GM13977 (cell line): ENCODE data around the gene FOXS1.
"Not testable (repeated sequence)": the region's sequence is repeated elsewhere in the genome, so short reads cannot be mapped to it uniquely, and the experiment has no call there.

Experiments used
- DNase-seq: peaks from one replicate; pipeline ENCODE4 v3.0.0; 2012; ENCODE audit warnings: low spot score
- CTCF ChIP-seq: IDR thresholded peaks from 2 replicates; pipeline ENCODE4 v1.5.1; 2012; ENCODE audit warnings: mild to moderate bottlenecking, control low read depth; ENCODE audit not compliant: insufficient read depth; ENCODE audit errors: extremely low read depth, missing control alignments
- in situ Hi-C: fragments of 300-500 bp; cut with MboI; formaldehyde crosslinking; loops from one replicate; pipeline ENCODE4 v1.12.0; 2022; ENCODE audit warnings: low sequenced_read_pairs, low pct_unique_long_range_greater_than_20kb, mixed read lengths, inconsistent platforms; ENCODE audit not compliant: unreplicated experiment

The FOXS1 gene

GRCh38 chr20:31831211-31831610, 14.2 kb downstream of the FOXS1 start:
- no peak for DNase-seq
- TF ChIP-seq CTCF, result no peak
- in situ Hi-C loops, result loop anchor here (25.0 kb wide), 1 partner anchor 256 kb away; no protein-coding TSS in a partner anchor

- TF ChIP-seq CTCF, result no peak
- in situ Hi-C loops, result loop anchor here (25.0 kb wide), 1 partner anchor 257 kb away; no protein-coding TSS in a partner anchor
- no peak for DNase-seq
Measured at GRCh38 chr20:31830406-31830981, 14.9 kb downstream of the FOXS1 start.

DNA sequence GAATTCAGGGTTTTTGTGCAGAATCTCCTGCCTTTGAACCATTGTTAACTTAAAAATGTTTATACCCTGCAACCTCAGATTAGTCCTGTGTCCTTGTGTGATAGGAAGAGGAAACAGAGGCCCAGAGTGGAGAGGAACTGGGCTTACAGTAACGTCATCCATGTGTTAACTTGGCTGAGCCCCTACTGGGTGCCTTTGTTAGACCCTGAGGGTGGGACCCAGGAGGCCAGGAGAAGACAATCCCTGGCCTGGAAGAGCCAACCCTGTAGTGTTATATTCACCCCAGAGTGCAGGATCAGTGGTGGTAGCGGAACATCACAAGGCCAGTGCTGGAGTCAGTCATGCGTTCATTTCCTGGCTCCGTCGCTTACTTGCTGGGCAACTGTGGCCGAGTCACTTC, 15.7 kb downstream of the FOXS1 start:
- DNase-seq, result no peak
- TF ChIP-seq CTCF, result no peak
- in situ Hi-C loops, result loop anchor here (25.0 kb wide), 1 partner anchor 258 kb away; no protein-coding TSS in a partner anchor

GRCh38 chr20:31828016-31828415, 17.4 kb downstream of the FOXS1 start:
- in situ Hi-C loops, result loop anchor here (25.0 kb wide), 1 partner anchor 259 kb away; no protein-coding TSS in a partner anchor
- DNase-seq, result not testable (repeated sequence)

GRCh38 chr20:31827059-31827458, 18.3 kb downstream of the FOXS1 start:
- no peak for TF ChIP-seq CTCF
- in situ Hi-C loops, result loop anchor here (25.0 kb wide), 1 partner anchor 260 kb away; no protein-coding TSS in a partner anchor
- DNase-seq, result no peak

- DNase-seq, result no peak
- TF ChIP-seq CTCF, result no peak
- in situ Hi-C loops, result loop anchor here (25.0 kb wide), 1 partner anchor 261 kb away; no protein-coding TSS in a partner anchor
Measured at GRCh38 chr20:31826074-31826473, 19.3 kb downstream of the FOXS1 start.

DNA sequence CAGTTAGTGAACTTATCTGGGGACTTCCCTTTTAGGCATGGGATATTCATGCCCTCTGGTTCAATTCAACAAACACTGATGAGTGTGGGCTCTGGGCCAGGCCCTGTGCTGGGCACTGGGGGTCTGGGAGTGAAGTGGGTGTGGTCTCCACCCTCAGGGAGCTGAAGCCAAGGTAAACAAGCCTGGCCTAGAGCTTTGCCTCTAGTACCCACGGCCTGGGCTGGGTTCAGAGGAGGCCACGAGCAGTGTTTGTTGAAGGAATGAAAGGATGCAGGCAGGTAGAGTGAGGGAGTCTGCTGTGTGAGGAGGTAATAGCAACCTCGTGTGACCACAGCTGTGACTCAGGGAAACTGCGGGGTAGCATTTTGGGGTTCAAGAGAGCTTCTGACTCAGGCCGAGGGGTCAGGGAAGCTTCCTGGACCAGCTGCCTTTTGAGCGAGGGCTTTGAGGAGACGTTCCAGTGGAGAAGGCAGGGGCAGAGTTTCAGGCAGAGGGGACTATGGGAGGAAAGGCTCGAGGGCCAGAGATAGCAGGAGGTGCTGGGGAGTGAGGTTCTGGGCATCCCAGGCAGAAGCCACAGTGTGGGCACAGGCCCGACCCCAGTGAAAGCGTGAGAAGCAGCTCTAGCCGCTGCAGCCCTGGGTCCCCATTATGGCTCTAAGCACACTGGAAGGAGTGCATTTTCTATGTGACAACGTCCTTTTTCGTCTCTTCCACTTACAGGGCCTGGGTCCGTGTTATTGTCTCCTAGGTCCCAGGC, 20.7 kb downstream of the FOXS1 start:
- in situ Hi-C loops, result loop anchor here (25.0 kb wide), 1 partner anchor 263 kb away; no protein-coding TSS in a partner anchor
- DNase-seq, result no peak
- TF ChIP-seq CTCF, result no peak
